ENCODE data around the gene GCM1.

The GCM1 gene

GRCh38 chr6:53142810-53143209, 5.8 kb downstream of the GCM1 start:
- no peak for ATAC-seq (replicated peaks; ENCODE audit: extremely low read depth, poor library complexity, severe bottlenecking)
- no peaks in the 10 kb centered on the region for H3K36me3 Mint-ChIP-seq (ENCODE audit: insufficient read depth)
- H3K27me3 Mint-ChIP-seq = peaks cover 33% of the 10 kb centered on the region
- H3K4me3 Mint-ChIP-seq = no peak overlapping the region
- H3K9me3 Mint-ChIP-seq = no peaks in the 10 kb centered on the region
- no peak for DNase-seq (ENCODE audit: low spot score in 2 of 2)
- H3K27ac Mint-ChIP-seq (ENCODE audit: low read depth) = no peak overlapping the region
- no peaks in the 10 kb centered on the region for H3K4me1 Mint-ChIP-seq

GRCh38 chr6:53139841-53140413, 8.7 kb downstream of the GCM1 start:
- DNase-seq (ENCODE audit: low spot score in 2 of 2) (no peak), ATAC-seq (replicated peaks; ENCODE audit: extremely low read depth, poor library complexity, severe bottlenecking) (no peak)
- H3K4me3 Mint-ChIP-seq = no peak overlapping the region
- peaks cover 2% of the 10 kb centered on the region for H3K36me3 Mint-ChIP-seq (ENCODE audit: insufficient read depth)
- peaks cover 40% of the 10 kb centered on the region for H3K27me3 Mint-ChIP-seq
- no peak overlapping the region for H3K27ac Mint-ChIP-seq (ENCODE audit: low read depth)
- H3K9me3 Mint-ChIP-seq = no peaks in the 10 kb centered on the region
- H3K4me1 Mint-ChIP-seq = no peaks in the 10 kb centered on the region

- no peaks in the 10 kb centered on the region for H3K4me1 Mint-ChIP-seq
- DNase-seq (ENCODE audit: low spot score in 2 of 2) (no peak), ATAC-seq (replicated peaks; ENCODE audit: extremely low read depth, poor library complexity, severe bottlenecking) (no peak)
- peaks cover 27% of the 10 kb centered on the region for H3K27me3 Mint-ChIP-seq
- no peak overlapping the region for H3K4me3 Mint-ChIP-seq
- no peak overlapping the region for H3K27ac Mint-ChIP-seq (ENCODE audit: low read depth)
- no peaks in the 10 kb centered on the region for H3K9me3 Mint-ChIP-seq
- peaks cover 2% of the 10 kb centered on the region for H3K36me3 Mint-ChIP-seq (ENCODE audit: insufficient read depth)
Measured at GRCh38 chr6:53136000-53136609, 12.5 kb downstream of the GCM1 start.

- Mint-ChIP-seq H3K36me3 (ENCODE audit: insufficient read depth) (peaks cover 2% of the 10 kb centered on the region), H3K9me3 (no peaks in the 10 kb centered on the region), H3K4me1 (no peaks in the 10 kb centered on the region), H3K4me3 (no peak overlapping the region), H3K27ac (ENCODE audit: low read depth) (no peak overlapping the region), H3K27me3 (peaks cover 35% of the 10 kb centered on the region)
- ATAC-seq (replicated peaks; ENCODE audit: extremely low read depth, poor library complexity, severe bottlenecking) (no peak), DNase-seq (ENCODE audit: low spot score in 2 of 2) (no peak)
Measured at GRCh38 chr6:53134601-53135235, 13.9 kb downstream of the GCM1 start.

- DNase-seq (ENCODE audit: low spot score in 2 of 2) = no peak
- no peak overlapping the region for H3K4me3 Mint-ChIP-seq
- no peaks in the 10 kb centered on the region for H3K4me1 Mint-ChIP-seq
- no peaks in the 10 kb centered on the region for H3K9me3 Mint-ChIP-seq
- peaks cover 40% of the 10 kb centered on the region for H3K27me3 Mint-ChIP-seq
- no peak overlapping the region for H3K27ac Mint-ChIP-seq (ENCODE audit: low read depth)
- no peak for ATAC-seq (replicated peaks; ENCODE audit: extremely low read depth, poor library complexity, severe bottlenecking)
- H3K36me3 Mint-ChIP-seq (ENCODE audit: insufficient read depth) = peaks cover 2% of the 10 kb centered on the region
Measured at GRCh38 chr6:53133961-53134360, 14.7 kb downstream of the GCM1 start.

- peaks cover 51% of the 10 kb centered on the region for H3K27me3 Mint-ChIP-seq
Measured at GRCh38 chr6:53130569-53131290, 17.9 kb downstream of the GCM1 start.

GRCh38 chr6:53128842-53129241, 19.8 kb downstream of the GCM1 start:
- DNase-seq (ENCODE audit: low spot score in 2 of 2) = no peak
- Mint-ChIP-seq H3K9me3 (no peaks in the 10 kb centered on the region), H3K4me3 (no peak overlapping the region), H3K4me1 (no peaks in the 10 kb centered on the region), H3K27ac (ENCODE audit: low read depth) (no peak overlapping the region), H3K36me3 (ENCODE audit: insufficient read depth) (no peaks in the 10 kb centered on the region), H3K27me3 (peaks cover 57% of the 10 kb centered on the region)
- ATAC-seq (replicated peaks; ENCODE audit: extremely low read depth, poor library complexity, severe bottlenecking) = no peak

More at GRCh38 chr6:53130569-53131290, 17.9 kb downstream of the GCM1 start:
- Mint-ChIP-seq H3K4me3 (no peak overlapping the region), H3K36me3 (ENCODE audit: insufficient read depth) (peaks cover 2% of the 10 kb centered on the region), H3K9me3 (no peaks in the 10 kb centered on the region), H3K4me1 (no peaks in the 10 kb centered on the region), H3K27ac (ENCODE audit: low read depth) (no peak overlapping the region)
- no peak for DNase-seq (ENCODE audit: low spot score in 2 of 2)
- no peak for ATAC-seq (replicated peaks; ENCODE audit: extremely low read depth, poor library complexity, severe bottlenecking)

GRCh38 chr6:53125276-53125675, 23.4 kb downstream of the GCM1 start:
- Mint-ChIP-seq H3K27me3 (peaks cover 40% of the 10 kb centered on the region), H3K9me3 (no peaks in the 10 kb centered on the region), H3K27ac (ENCODE audit: low read depth) (no peak overlapping the region), H3K4me1 (no peaks in the 10 kb centered on the region), H3K4me3 (no peak overlapping the region), H3K36me3 (ENCODE audit: insufficient read depth) (no peaks in the 10 kb centered on the region)
- DNase-seq (ENCODE audit: low spot score in 2 of 2) = no peak
- ATAC-seq (replicated peaks; ENCODE audit: extremely low read depth, poor library complexity, severe bottlenecking) = no peak

GRCh38 chr6:53124131-53124800, 24.4 kb downstream of the GCM1 start:
- Mint-ChIP-seq H3K4me3 (no peak overlapping the region), H3K4me1 (no peaks in the 10 kb centered on the region), H3K27ac (ENCODE audit: low read depth) (no peak overlapping the region), H3K36me3 (ENCODE audit: insufficient read depth) (no peaks in the 10 kb centered on the region), H3K9me3 (no peaks in the 10 kb centered on the region), H3K27me3 (peaks cover 39% of the 10 kb centered on the region)
- ATAC-seq (replicated peaks; ENCODE audit: extremely low read depth, poor library complexity, severe bottlenecking) (no peak), DNase-seq (ENCODE audit: low spot score in 2 of 2) (no peak)

- H3K4me3 Mint-ChIP-seq = no peak overlapping the region
- H3K36me3 Mint-ChIP-seq (ENCODE audit: insufficient read depth) = no peaks in the 10 kb centered on the region
- H3K9me3 Mint-ChIP-seq = no peaks in the 10 kb centered on the region
- H3K4me1 Mint-ChIP-seq = no peaks in the 10 kb centered on the region
- no peak for ATAC-seq (replicated peaks; ENCODE audit: extremely low read depth, poor library complexity, severe bottlenecking)
- no peak overlapping the region for H3K27ac Mint-ChIP-seq (ENCODE audit: low read depth)
- H3K27me3 Mint-ChIP-seq = peaks cover 16% of the 10 kb centered on the region
- DNase-seq (ENCODE audit: low spot score in 2 of 2) = no peak
Measured at GRCh38 chr6:53119772-53120409, 28.8 kb downstream of the GCM1 start.

GRCh38 chr6:53119349-53119748, 29.3 kb downstream of the GCM1 start:
- Mint-ChIP-seq H3K27ac (ENCODE audit: low read depth) (no peak overlapping the region), H3K36me3 (ENCODE audit: insufficient read depth) (no peaks in the 10 kb centered on the region), H3K27me3 (peaks cover 10% of the 10 kb centered on the region), H3K4me1 (no peaks in the 10 kb centered on the region), H3K9me3 (no peaks in the 10 kb centered on the region), H3K4me3 (no peak overlapping the region)
- ATAC-seq (replicated peaks; ENCODE audit: extremely low read depth, poor library complexity, severe bottlenecking) = no peak
- no peak for DNase-seq (ENCODE audit: low spot score in 2 of 2)

GRCh38 chr6:53115741-53116140, 32.9 kb downstream of the GCM1 start:
- Mint-ChIP-seq H3K27ac (ENCODE audit: low read depth) (no peak overlapping the region), H3K27me3 (peaks cover 29% of the 10 kb centered on the region), H3K9me3 (no peaks in the 10 kb centered on the region), H3K36me3 (ENCODE audit: insufficient read depth) (no peaks in the 10 kb centered on the region), H3K4me1 (peaks cover 7% of the 10 kb centered on the region), H3K4me3 (no peak overlapping the region)
- ATAC-seq (replicated peaks; ENCODE audit: extremely low read depth, poor library complexity, severe bottlenecking) = no peak
- DNase-seq (ENCODE audit: low spot score in 2 of 2) = no peak
